Central memory CD4-positive, alpha-beta T cell (primary cell): Measurements from ENCODE around the gene CR2.
"Not testable (repeated sequence)": the region's sequence is repeated elsewhere in the genome, so short reads cannot be mapped to it uniquely, and the experiment has no call there.

Experiments used
- DNase-seq: peaks from one replicate; pipeline ENCODE4 v3.0.0; 2022

The CR2 gene

DNA sequence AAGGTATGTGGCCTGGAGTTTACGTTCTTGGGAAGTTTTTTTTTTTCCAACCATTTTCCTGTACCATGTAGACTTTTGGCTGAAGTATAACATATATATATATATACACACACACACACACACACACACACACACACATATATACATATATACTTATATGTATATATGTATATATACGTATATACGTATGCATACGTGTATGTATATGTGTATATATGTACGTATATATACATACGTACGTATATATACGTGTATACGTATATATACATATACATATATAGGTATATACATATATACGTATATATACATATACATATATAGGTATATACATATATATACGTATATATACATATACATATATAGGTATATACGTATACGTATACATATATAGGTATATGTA, 60.8 kb downstream of the CR2 start:
- DNase-seq, result no peak

- no peak for DNase-seq
These were observed 62.6 kb downstream of the CR2 start for GRCh38 chr1:207516729-207517128.

DNA sequence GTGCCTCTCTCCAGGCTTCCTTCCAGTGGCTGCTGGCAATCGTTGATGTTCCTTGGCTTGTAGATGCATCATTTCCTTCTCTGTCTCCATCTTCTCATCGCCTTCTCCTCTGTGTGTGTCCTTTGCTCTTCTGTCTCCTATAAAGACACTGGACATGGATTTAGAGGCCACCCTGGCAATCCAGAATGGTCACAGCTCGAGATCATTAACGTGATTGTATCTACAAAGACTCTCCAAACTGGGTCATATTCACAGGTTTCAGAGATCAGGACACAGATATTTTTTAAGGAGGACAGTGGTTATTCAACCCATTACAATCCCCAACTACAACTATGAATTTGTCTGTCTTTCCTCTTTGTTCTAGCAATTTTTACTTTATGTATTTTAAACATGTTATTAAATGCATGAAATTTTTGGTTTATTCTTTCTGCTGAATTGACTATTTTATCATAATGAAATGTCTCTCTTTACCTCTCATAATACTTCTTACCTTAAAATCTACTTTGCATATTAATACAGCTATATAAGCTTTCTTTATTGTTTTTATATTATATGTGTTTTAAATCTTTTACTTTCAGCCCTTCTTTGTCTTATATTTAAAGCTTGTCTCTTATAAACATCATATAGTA, 64.6 kb downstream of the CR2 start:
- DNase-seq, result no peak

- DNase-seq, result no peak
These were observed 65.6 kb downstream of the CR2 start for GRCh38 chr1:207519505-207520399.

DNA sequence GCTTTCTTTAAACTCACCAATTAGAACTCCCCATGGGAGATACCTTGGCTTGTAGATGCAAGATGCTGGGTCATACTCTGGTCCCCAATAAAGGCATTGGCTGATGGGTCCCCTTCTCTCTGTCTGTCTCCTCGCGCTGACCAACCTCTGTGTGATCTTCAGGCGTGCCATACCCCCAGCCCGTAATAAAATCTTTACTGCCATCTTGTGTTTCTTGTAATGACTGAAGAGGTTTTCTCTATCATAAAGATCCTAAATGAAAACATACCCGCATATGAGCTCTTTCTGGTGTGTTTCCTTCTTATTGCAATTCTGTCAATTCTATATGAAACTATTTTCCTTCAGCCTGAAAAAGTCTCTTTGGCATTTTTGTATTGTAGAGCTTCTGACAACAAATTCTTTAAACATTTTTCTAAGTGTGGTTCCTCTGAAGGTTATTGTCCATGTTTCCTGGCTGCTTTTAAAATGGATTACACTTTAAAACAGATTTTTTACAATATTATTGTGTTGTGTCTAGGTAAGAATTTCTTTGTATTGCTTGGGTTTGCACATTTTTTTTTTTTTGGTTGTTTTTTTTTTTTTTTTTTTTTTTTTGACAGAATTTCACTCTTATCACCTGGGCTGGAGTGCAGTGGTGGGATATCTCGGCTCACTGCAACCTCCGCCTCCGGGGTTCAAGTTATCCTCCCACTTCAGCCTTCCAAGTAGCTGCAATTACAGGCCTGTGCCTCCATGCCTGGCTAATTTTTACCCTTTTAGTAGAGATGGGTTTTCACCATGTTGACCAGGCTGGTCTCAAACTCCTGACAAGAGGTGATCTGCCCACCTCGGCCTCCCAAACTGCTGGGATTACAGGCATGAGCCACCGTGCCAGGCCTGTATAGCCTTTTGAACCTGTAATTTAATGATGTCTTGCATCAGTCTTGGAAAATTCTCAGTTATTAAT, 66.5 kb downstream of the CR2 start:
- not testable (repeated sequence) for DNase-seq

- not testable (repeated sequence) for DNase-seq
These were observed 71.1 kb downstream of the CR2 start for GRCh38 chr1:207525239-207525638.

DNA sequence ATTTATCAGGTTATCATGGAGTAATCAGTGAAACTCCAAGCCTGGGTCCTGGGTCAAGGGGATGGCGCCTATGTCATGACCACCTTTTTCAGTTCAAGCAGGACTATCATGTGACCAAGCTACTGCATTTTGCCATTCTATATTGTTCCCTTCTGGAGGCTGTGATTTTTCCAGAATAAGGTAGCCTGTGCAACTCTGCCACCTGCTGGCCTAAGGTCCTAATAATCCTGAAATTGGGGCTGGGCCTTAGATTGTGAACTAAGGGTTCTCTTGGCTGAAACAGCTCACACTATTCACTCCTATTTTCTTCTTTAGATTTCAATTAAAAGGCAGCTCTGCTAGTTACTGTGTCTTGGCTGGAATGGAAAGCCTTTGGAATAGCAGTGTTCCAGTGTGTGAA, 74.3 kb downstream of the CR2 start:
- not testable (repeated sequence) for DNase-seq

DNA sequence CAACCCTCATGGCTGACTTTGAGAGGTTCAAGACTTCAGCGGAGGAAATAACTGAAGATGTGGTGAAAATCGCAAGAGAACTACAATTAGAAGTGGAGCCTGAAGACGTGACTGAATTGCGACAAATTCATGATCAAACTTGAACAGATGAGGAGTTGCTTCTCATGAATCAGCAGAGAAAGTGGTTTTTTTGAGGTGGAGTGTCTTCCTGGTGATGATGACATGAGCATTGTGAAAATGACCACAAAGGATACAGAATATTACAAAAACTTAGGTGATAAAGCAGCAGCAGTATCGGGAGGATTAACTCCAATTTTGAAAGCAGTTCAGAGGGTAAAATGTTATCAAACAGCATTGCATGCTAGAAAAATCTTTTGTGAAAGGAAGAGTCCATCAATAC, 82.1 kb downstream of the CR2 start:
- DNase-seq, result not testable (repeated sequence)
